ENCODE data around the gene CCDC187. TPM values are rescaled to one million over a fixed set of nuclear protein-coding genes. Genes with fewer than 3 reads are reported as not detected.

Gene CCDC187
- total and polyA plus RNA-seq, 2 of the 13 experiments (the other 11 are each of a cell fraction or from before 2014, with no cell fraction given): 0.03 to 0.13 TPM

- ChIA-PET POLR2A (interaction anchor here (1.3 to 2.3 kb wide), 2 partner anchors 23 to 24 kb away, joined by 3 to 8 read pairs; partner anchors contain the start of gene DNLZ), CTCF (ENCODE audit: low intra/inter-chr PET ratio, low total read pairs) (interaction anchor here (1.3 to 2.6 kb wide), 3 partner anchors 24 to 60 kb away, joined by 10 to 18 read pairs (median 12); partner anchors contain the start of genes CARD9, DNLZ and SNAPC4)
- TF ChIP-seq NR0B2 (CRISPR knock-in tag; IDR thresholded peaks at IDR 0.05) (no peak), ZNF850 (CRISPR knock-in tag; conservative IDR thresholded peaks at IDR 0.05) (no peak), GATAD2A (CRISPR knock-in tag; IDR thresholded peaks at IDR 0.05) (no peak), EZH2 (conservative IDR thresholded peaks at IDR 0.05; ENCODE audit: low read depth, low read length) (no peak), SAFB2 (CRISPR knock-in tag; IDR thresholded peaks at IDR 0.05; ENCODE audit: borderline replicate concordance, low read depth) (no peak), ZNF512B (CRISPR knock-in tag; IDR thresholded peaks at IDR 0.05; ENCODE audit: borderline replicate concordance) (no peak), ZNF839 (CRISPR knock-in tag; IDR thresholded peaks at IDR 0.05; ENCODE audit: borderline replicate concordance) (no peak), HNRNPL (IDR thresholded peaks at IDR 0.05; ENCODE audit: low read depth, low read length) (0 out of 2 replicates have a peak, but pooled peaks have one; percentile 53), HDAC1 (CRISPR knock-in tag; IDR thresholded peaks at IDR 0.05) (no peak)
- H3K9ac ChIP-seq (ENCODE audit: insufficient read depth, low read depth, low read length): no peak overlapping the region
- DNase-seq (ENCODE audit: low spot score): no peak
- no peaks in the 10 kb centered on the region for H3K79me2 ChIP-seq (ENCODE audit: insufficient read depth, low read length)
- peaks cover 4 to 20% of the 10 kb centered on the region in 2 experiments; a peak in 3 of 5 replicates for H3K27me3 ChIP-seq (ENCODE audit: control insufficient read depth in 1 of 2, insufficient read depth in 2 of 2, low read length in 2 of 2)
- H3K4me2 ChIP-seq (ENCODE audit: low read depth, low read length): peak overlapping the region; percentile 48; the same call in 1 of the 2 replicates
- H3K4me3 ChIP-seq (replicated peaks in 1 of 3; ENCODE audit: insufficient read depth in 1 of 3, low read depth in 2 of 3, low read length in 3 of 3): no peak overlapping the region; a peak in 1 of 6 replicates
- H3K9me3 ChIP-seq (ENCODE audit: low read length): no peaks in the 10 kb centered on the region
- no peak overlapping the region for H2AFZ ChIP-seq (ENCODE audit: low read length)
- H4K20me1 ChIP-seq (ENCODE audit: insufficient read depth, low read length): no peaks in the 10 kb centered on the region
- peaks cover 46% of the 10 kb centered on the region for H3K4me1 ChIP-seq (ENCODE audit: insufficient read depth, low read length)
- no peaks in the 10 kb centered on the region for H3K36me3 ChIP-seq (replicated peaks in 1 of 2; ENCODE audit: control insufficient read depth in 1 of 2, insufficient read depth in 2 of 2, low read length in 2 of 2)
- ATAC-seq: no peak
- in situ Hi-C loops (cut with HindIII; ENCODE audit: extremely low pct_ligation_motif_present, low pct_unique_long_range_greater_than_20kb): loop anchor here (25.0 kb wide), 1 partner anchor 297 kb away; no protein-coding TSS in a partner anchor
- WGBS (ENCODE audit: low lambda C conversion rate): 58% methylated on average over 6 of the region's 12 CpGs
- no peak for FAIRE-seq
- BruUV-seq (replicated peaks): no TSS peak
- intact Hi-C loops (cut with micrococcal nuclease; ENCODE audit: unreplicated experiment): loop anchor here (1.0 to 5.0 kb wide), 2 partner anchors 32 to 60 kb away; partner anchors contain the start of genes CARD9 and SNAPC4
- H3K27ac ChIP-seq (ENCODE audit: extremely low read length, insufficient read depth, low read length): no peak overlapping the region
These were observed 36.0 kb upstream of the CCDC187 start for GRCh38 chr9:136339958-136340310.
